ENCODE measurements around the gene CFHR5.

DNA sequence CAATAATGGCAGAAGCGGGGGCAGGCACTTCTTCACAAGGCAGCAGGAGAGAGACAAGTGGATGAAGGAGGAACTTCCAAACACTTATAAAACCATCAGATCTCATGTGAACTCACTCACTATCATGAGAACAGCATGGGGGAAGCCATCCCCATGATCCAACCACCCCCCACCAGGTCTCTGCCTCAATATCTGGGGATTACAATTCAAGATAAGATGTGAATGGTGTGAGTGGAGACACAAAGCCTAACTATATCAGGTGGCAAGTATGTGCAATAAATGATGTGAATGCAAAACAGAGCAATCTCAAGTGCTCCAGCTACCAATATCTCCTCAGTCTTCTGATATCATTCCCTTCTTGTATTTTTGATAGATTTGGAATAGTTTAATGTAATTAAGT, 21.4 kb upstream of the CFHR5 start:
- TF ChIP-seq, protein P1, sequence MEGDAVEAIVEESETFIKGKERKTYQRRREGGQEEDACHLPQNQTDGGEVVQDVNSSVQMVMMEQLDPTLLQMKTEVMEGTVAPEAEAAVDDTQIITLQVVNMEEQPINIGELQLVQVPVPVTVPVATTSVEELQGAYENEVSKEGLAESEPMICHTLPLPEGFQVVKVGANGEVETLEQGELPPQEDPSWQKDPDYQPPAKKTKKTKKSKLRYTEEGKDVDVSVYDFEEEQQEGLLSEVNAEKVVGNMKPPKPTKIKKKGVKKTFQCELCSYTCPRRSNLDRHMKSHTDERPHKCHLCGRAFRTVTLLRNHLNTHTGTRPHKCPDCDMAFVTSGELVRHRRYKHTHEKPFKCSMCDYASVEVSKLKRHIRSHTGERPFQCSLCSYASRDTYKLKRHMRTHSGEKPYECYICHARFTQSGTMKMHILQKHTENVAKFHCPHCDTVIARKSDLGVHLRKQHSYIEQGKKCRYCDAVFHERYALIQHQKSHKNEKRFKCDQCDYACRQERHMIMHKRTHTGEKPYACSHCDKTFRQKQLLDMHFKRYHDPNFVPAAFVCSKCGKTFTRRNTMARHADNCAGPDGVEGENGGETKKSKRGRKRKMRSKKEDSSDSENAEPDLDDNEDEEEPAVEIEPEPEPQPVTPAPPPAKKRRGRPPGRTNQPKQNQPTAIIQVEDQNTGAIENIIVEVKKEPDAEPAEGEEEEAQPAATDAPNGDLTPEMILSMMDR (IDR thresholded peaks at IDR 0.05): no peak
- no peak for TF ChIP-seq ZFX (IDR thresholded peaks at IDR 0.05; ENCODE audit: borderline replicate concordance)

Measured in 22Rv1 (cell line).